GM12875 (cell line): ENCODE results near the gene HELB.

Source experiments
- H3K4me3 ChIP-seq: one replicate; pipeline ENCODE4 v1.5.1; 2011; ENCODE audit warnings: low read depth, low read length, control low read depth
- TF ChIP-seq, protein P1 (sequence below): IDR thresholded peaks from 2 replicates; pipeline ENCODE4 v1.5.1; 2011; ENCODE audit warnings: low read depth, mild to moderate bottlenecking, control low read depth, inconsistent platforms, low read length, moderate library complexity, borderline replicate concordance; ENCODE audit not compliant: insufficient read depth

Gene HELB

DNA sequence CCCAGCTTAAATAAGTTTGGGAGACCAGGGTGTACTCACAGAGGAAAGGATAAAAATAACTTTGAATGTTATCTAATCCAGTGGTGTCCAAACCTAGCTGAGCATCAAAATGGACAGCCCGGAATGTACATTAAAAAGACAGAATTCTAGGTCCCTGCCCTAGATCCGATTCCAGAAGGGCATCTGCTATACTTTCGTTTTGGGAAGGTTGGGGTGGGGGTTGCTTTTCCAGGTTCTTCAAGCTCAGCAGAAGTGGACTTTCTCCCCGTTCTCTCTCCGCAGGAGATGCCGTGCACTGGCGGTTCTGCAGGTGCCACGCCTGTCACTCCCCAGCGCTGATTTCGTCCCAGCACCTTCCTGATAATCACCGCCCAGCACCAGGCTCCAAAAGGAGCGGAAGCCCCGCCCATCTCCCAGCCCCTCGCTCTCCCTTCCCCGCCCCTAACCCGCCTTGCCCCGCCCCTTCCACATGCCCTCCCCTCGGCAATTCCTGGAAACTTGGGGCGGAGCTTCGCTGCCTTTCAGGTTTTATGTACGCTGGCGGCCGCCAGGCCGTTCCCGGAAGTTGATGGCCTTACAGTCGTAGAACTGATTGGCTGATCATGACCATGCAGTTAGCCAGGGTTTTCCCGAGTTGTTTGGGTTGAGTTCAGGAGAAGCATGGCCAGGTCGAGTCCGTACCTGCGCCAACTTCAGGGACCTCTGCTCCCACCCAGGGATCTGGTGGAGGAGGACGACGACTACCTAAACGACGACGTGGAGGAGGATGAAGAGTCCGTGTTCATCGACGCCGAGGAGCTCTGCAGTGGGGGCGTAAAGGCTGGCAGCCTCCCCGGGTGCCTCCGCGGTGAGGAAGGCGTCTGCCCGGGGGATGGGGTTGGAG is at the start of gene HELB:
Gene HELB (plus strand): TSS at position 550 of the 883 bp plus-strand sequence. CDS start 111 bp downstream, at position 661.
- TF ChIP-seq, protein P1, sequence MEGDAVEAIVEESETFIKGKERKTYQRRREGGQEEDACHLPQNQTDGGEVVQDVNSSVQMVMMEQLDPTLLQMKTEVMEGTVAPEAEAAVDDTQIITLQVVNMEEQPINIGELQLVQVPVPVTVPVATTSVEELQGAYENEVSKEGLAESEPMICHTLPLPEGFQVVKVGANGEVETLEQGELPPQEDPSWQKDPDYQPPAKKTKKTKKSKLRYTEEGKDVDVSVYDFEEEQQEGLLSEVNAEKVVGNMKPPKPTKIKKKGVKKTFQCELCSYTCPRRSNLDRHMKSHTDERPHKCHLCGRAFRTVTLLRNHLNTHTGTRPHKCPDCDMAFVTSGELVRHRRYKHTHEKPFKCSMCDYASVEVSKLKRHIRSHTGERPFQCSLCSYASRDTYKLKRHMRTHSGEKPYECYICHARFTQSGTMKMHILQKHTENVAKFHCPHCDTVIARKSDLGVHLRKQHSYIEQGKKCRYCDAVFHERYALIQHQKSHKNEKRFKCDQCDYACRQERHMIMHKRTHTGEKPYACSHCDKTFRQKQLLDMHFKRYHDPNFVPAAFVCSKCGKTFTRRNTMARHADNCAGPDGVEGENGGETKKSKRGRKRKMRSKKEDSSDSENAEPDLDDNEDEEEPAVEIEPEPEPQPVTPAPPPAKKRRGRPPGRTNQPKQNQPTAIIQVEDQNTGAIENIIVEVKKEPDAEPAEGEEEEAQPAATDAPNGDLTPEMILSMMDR: no peak
- peak within 1 kb of the TSS; percentile 84 for H3K4me3 ChIP-seq

DNA sequence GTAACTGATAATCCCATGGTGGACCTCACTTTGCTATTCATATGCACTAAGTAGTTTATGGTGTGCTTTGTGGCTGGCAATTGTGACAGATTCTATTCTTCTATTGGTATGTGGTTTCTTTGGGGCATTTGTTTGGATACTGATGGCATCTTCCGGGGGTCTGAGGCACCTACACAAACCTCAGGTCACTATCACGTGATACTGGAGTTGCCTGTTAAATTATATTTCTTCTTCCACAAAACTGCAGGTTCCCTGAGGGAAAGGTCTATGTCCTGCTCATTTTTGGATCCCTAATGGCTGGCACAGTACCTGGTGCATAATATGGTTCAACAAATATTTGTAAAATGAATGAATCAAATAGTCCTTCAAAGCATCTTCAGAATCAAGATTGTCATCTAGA is 49.5 kb upstream of the HELB start:
- TF ChIP-seq, protein P1: no peak
- no peak overlapping the region for H3K4me3 ChIP-seq

DNA sequence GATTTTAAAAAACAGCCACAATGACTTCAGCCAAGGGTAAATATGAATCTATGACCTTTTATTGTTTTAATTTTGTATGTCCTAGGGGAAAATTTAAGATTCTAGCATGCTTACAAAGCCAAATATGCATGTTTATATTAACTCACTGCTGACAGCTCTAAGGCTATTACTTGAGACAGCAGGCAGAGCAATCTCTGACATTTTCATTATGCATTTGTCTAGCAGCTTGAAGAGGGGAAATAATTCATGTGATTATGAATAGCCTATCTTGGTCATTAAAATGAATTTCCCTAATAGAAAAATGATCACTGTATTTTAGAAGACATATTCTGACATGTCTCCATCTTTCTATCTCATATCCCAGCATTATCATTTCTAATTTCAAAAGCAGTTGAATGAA is 46.6 kb upstream of the HELB start:
- no peak overlapping the region for H3K4me3 ChIP-seq
- TF ChIP-seq, protein P1: no peak

DNA sequence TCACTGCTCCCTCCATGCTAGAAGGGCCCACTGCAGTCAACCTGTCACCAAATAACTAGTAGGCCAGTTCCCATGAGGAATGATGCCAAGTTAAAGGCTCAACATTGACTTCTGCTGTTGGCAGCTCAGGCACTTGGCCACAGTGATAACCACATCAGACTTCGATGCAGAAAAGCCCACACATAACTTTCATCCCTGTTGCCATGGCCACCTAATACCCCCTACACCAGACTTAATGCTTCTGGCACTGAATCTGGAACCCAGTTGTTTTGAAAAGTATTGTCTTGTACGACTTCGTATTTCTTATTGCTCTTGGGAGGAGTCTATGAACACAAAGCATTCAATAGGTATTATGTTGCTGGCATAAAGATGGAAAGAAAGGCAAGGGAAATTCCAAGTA is 44.3 kb upstream of the HELB start:
- H3K4me3 ChIP-seq: no peak overlapping the region
- TF ChIP-seq, protein P1: no peak

DNA sequence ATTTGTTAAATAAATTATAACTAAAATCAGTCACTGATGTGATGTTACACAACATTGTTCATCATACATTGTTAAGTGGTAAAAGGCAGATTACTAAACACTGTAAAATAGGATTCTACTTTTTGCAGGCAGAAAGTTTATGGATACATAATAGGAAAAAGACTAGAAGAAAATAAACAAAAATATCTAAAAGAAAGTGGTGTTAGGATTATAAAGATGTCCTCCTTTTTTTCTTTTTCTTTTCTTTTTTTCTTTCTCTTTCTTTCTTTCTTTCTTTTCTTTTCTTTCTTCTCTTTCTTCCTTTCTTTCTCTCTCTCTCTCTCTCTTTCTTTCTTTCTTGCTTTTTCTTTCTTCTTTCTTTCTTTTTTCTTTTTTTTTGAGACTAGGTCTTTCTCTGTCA is 39.6 kb upstream of the HELB start:
- H3K4me3 ChIP-seq: no peak overlapping the region
- TF ChIP-seq, protein P1: no peak

DNA sequence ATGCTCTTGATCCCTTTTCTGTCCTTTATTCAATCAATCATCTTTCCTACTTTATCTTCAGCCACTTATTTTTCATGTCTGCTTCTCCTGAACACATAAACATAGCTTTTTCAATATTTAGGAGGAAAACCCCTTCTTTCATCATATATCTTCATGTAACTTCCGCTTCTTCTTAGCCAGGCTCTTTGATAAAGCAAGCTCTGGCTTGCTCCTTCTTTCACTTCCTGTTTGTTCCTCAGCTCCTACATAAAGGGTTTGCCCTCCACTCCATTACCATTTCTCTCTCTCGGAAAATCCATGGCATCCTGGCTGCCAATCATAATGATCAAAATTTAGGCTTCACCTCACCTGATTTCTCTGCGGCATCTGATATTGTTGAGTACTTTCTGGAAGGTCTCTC is 33.7 kb upstream of the HELB start:
- TF ChIP-seq, protein P1: no peak
- H3K4me3 ChIP-seq: no peak overlapping the region

DNA sequence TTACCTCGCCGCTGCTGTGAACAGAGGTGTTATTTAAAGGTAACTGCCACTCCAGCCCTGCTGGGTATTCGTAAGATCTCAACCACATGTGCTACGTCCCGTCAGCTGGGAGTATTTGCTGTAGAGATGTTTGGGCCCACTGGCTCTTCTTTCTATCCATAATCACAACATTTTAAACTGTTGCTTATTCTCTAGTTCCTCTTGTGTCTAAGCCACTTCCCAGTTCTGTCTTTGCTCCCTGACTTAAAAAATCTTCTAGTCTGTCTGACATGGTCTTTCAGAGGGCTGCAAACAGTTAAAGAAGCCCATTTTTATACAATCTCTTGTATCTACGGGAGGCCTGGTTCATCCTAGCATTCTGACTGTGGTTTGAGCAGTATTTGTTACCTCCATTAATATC is 33.2 kb upstream of the HELB start:
- H3K4me3 ChIP-seq: no peak overlapping the region
- TF ChIP-seq, protein P1: no peak
